Mesodermal cell (in vitro differentiated cells): ENCODE results near the gene L3MBTL1.
A peak's percentile ranks its signal among the peaks of the same experiment; 100 is the strongest.

Experiments used
- H3K27ac ChIP-seq: 2 replicates; pipeline ENCODE4 v1.7.0; 2013; ENCODE audit warnings: mild to moderate bottlenecking, low read depth, low read length, moderate library complexity; ENCODE audit not compliant: severe bottlenecking
- H3K36me3 ChIP-seq: 2 replicates; pipeline ENCODE4 v1.7.1; 2013; ENCODE audit warnings: mild to moderate bottlenecking, low read length, moderate library complexity; ENCODE audit not compliant: control insufficient read depth, insufficient read depth
- H3K4me1 ChIP-seq: one replicate; pipeline ENCODE4 v1.7.1; 2013; ENCODE audit warnings: mild to moderate bottlenecking, low read length; ENCODE audit not compliant: insufficient read depth, control insufficient read depth, poor library complexity, severe bottlenecking
- H3K4me3 ChIP-seq: 2 replicates; pipeline ENCODE4 v1.7.0; 2013; ENCODE audit warnings: low read length, control low read depth, mild to moderate bottlenecking; ENCODE audit not compliant: insufficient read depth, poor library complexity, severe bottlenecking; ENCODE audit errors: extremely low read depth
- H3K9me3 ChIP-seq: 2 replicates; pipeline ENCODE4 v1.7.1; 2013; ENCODE audit warnings: mild to moderate bottlenecking, low read length, moderate library complexity; ENCODE audit not compliant: control insufficient read depth
- WGBS, 2 experiments: methylation state at CpG; one replicate each; pipeline ENCODE4 v1.1.5; 2013; ENCODE audit warnings: missing lambda C conversion rate in 2 of 2; ENCODE audit not compliant: insufficient coverage in 2 of 2; 5-methylcytosine and 5-hydroxymethylcytosine counted together

L3MBTL1 gene

DNA sequence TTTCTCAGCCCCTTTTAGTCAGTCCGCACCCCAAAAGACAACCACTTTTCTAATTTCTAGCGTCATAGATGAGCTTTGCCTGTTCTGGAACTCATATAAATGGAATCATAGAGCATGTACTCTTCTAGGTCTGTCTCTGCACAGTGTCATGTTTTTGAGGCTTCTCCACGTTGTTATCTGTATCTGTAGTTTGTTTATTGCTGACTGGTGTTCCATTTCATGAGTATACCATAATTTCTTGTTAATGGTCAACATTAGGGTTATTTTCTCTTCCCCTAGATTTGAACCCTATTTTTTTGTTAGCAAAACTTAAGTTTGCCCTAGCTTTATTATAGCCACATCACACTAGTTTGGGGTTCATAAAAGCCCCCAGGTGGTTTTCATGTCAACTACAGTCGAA lies 35.2 kb downstream of the L3MBTL1 start:
- Histone ChIP-seq H3K4me3 (no peak overlapping the region), H3K9me3 (no peaks in the 10 kb centered on the region), H3K4me1 (no peaks in the 10 kb centered on the region), H3K27ac (no peak overlapping the region), H3K36me3 (peaks cover 10% of the 10 kb centered on the region)
- WGBS, 2 experiments, result 100% methylated on average over 1 of the region's 4 CpGs; no CpG with 5 or more reads in 1 of the 2 experiments

DNA sequence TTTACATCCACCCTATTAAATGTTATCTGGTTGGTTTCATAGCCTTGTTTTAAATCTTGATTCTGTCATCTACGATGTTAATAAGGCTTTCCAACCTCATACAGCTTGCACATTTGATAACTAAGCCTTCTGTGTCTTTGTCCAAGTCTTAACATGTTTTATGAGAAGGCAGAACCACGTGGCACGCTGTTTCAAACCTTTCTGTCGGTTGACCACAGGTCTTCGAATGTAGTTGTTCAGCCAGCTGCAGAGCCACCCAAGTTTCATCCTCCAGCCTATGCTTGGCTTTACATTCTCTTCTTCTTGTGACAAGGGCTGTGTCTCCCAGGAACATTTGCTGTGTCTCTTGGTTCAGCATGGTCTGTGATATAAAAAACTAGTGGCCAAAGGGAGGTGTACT lies 35.6 kb downstream of the L3MBTL1 start:
- Histone ChIP-seq H3K4me3 (no peak overlapping the region), H3K4me1 (no peaks in the 10 kb centered on the region), H3K9me3 (no peaks in the 10 kb centered on the region), H3K36me3 (peaks cover 10% of the 10 kb centered on the region), H3K27ac (no peak overlapping the region)
- WGBS, 2 experiments, result 75 to 93% methylated on average over 4 to 5 of the region's 5 CpGs

GRCh38 chr20:43544501-43544900 lies 37.0 kb downstream of the L3MBTL1 start:
- Histone ChIP-seq H3K36me3 (peaks cover 10% of the 10 kb centered on the region), H3K9me3 (no peaks in the 10 kb centered on the region), H3K27ac (no peak overlapping the region), H3K4me3 (no peak overlapping the region), H3K4me1 (no peaks in the 10 kb centered on the region)
- WGBS, 2 experiments, result 92 to 95% methylated on average over 5 to 9 of the region's 9 CpGs

- Histone ChIP-seq H3K9me3 (no peaks in the 10 kb centered on the region), H3K27ac (no peak overlapping the region), H3K36me3 (peaks cover 10% of the 10 kb centered on the region), H3K4me3 (no peak overlapping the region), H3K4me1 (no peaks in the 10 kb centered on the region)
- WGBS, 2 experiments, result 86 to 94% methylated on average over 1 to 2 of the region's 4 CpGs
Measured at GRCh38 chr20:43545837-43546578, 38.5 kb downstream of the L3MBTL1 start.

- no peaks in the 10 kb centered on the region for H3K9me3 ChIP-seq
- no peak overlapping the region for H3K4me3 ChIP-seq
- no peaks in the 10 kb centered on the region for H3K4me1 ChIP-seq
- H3K27ac ChIP-seq, result no peak overlapping the region
- H3K36me3 ChIP-seq, result peaks cover 4% of the 10 kb centered on the region
- 78 to 87% methylated on average over 3 to 5 of the region's 5 CpGs for whole genome bisulfite sequencing, 2 experiments
Measured at GRCh38 chr20:43548273-43548880, 40.9 kb downstream of the L3MBTL1 start.

DNA sequence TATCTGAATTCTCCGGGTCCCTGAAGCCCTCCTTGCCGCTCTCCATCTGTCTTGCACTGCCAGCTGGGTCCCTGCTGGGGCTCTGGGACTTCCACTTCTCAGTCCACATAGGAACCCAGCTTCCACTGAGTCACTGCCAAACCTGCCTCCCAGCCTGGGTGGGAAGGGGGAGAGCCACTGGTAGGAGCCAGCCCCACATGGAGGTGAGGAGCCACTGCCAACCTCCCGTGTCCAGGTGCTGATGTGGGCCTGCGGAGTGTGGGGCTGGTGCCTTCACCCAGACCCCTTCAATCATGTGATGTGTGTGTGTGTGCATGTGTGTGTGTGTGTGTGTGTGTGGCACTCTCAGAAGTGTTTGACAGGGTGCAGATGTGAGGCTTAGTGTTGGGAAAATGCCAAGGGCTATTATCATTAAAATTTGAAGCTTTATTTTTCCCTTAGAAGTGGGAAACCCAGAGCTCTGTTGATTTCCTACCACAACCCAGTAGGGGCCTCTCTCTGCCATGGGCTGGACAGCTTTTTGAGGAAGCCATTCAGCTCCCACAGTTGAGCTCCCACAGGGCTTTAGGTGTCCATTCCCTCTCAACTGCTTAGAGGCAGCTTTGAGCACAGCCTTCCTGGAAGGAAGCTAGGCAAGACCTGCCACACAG lies 42.0 kb downstream of the L3MBTL1 start:
- Histone ChIP-seq H3K36me3 (peaks cover 4% of the 10 kb centered on the region), H3K9me3 (no peaks in the 10 kb centered on the region), H3K27ac (no peak overlapping the region), H3K4me3 (no peak overlapping the region), H3K4me1 (no peaks in the 10 kb centered on the region)
- WGBS, 2 experiments, result 83% methylated on average over 2 to 4 of the region's 4 CpGs

DNA sequence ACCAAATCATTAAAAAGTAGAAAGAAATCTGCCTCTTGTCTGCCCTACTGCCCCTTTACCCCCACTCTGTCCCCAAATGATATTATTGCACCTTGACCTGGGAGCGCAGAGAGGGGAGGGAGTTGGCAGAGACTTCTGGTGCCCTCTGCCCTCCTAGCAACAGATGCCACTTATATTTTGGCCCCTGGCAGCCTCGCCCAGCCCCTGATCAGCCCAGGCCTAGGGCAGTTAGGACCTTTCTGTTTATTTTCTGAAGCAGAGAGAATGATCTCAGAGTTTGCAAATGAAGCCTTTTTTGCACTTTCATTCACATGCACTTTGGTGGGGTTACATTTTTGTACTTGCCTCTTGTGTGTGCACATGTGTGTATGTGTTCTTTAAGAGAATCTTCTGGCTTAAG lies 43.0 kb downstream of the L3MBTL1 start:
- Histone ChIP-seq H3K27ac (no peak overlapping the region), H3K9me3 (no peaks in the 10 kb centered on the region), H3K36me3 (peaks cover 4% of the 10 kb centered on the region), H3K4me3 (no peak overlapping the region), H3K4me1 (no peaks in the 10 kb centered on the region)
- 88% methylated on average over 1 of the region's 2 CpGs; no CpG with 5 or more reads in 1 of the 2 experiments for WGBS, 2 experiments

DNA sequence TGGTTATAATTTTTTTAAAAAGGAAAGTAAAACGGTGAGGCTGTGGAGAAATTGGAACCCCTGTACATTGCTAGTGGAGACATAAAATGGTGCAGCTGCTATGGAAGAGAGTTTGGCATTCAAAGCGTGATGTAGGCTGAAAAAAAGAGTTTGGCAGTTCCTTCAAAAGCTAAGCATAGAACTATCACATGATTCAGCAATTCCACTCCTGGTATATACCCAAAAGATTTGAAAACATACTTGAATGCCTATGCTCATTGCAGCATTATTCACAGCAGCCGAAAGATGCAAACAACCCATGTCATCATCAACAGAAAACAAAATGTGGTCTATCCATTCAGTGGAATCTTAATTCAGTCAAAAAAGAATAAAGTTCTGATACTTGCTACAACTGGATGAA lies 46.9 kb downstream of the L3MBTL1 start:
- Histone ChIP-seq H3K9me3 (no peaks in the 10 kb centered on the region), H3K4me1 (peaks cover 8% of the 10 kb centered on the region), H3K27ac (no peak overlapping the region), H3K4me3 (no peak overlapping the region), H3K36me3 (no peaks in the 10 kb centered on the region)
- 83 to 100% methylated on average over 1 to 2 of the region's 3 CpGs for WGBS, 2 experiments

DNA sequence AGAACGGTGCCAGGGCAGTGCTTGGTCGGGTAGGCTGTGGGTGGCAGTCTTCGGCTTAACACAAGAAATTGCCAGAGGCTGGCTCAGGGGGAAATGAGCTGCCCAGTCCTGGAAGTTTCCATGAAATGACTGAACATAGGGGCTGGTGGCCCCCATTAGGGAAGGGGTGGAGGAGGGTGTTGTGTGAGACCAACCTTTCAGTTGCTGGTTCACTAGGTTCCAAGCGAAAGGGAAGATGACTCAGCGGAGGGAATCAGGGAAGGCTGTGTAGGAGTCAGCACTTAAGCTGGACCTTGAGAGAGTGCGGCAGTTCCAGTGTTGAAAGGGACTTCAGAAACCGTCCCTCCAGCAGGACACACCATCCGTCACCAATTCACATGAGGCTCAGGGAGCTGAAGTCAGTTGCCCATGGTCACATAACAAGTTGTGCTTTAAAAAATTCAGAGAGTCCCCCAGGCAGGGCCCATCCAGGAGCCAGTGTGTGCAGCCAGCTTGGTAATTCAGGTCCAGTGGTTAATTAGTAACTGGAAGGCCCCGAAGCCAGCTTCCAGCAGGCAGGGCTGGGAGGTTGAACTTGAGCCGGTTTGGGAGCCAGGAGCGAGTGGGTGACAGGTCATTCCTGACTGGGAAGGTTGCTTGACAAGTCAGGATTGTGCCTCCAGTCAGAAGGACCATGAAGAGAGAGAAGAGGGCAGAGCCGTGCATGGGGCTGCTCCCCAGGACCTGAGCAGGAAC lies 51.1 kb downstream of the L3MBTL1 start, which contains the start of gene SGK2:
SGK2 (plus strand) TSS at position 616 of the 735 bp plus-strand sequence. CDS start 7,469 bp downstream, outside the sequence.
- Histone ChIP-seq H3K27ac (peak within 1 kb of the TSS; percentile 36), H3K4me3 (no peak within 1 kb of the TSS), H3K36me3 (no peaks in the 10 kb centered on the region), H3K9me3 (no peaks in the 10 kb centered on the region), H3K4me1 (peaks cover 8% of the 10 kb centered on the region)
- 91 to 93% methylated on average over 12 of the region's 12 CpGs for WGBS, 2 experiments

DNA sequence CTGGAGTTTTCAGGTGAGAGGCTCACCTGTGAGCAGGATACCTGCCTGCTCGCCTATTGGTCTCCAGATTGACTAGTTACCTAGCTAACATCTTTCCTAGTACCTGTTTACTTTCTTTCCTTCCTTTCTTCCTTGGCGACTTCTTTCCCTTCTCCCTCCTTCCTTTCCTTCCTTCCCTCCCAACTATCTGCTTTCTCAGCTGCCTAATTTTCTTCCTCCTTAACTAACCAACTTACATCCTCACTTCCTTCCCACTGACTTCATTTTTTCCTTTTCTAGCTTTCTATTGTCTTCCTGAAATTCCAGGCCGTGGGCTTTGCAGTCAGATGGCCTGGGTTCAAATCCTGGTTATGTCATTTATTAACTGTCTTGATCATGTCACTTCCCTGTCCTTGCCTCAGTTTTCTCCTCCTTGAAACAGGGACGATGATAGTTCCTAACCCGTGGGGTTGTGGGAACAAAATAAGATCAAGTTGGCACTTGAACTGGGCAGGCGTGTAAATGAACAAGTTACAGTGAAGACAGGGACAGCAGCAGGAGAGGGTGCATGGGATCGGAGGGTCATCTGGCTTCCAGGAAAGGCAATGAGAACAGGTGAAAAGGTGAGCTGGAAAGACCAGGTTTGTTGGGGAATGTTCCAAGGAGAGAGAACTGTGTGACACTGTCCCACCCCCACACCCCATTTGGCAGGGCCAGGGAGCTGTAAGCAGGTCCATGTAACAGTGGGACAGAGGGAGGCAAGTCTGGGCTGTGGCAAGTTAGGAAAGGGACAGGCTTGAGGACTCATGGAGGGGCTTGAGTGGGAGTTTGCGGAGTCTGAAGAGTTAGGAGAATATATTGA lies 51.9 kb downstream of the L3MBTL1 start:
- Histone ChIP-seq H3K9me3 (no peaks in the 10 kb centered on the region), H3K4me3 (no peak overlapping the region), H3K27ac (no peak overlapping the region), H3K36me3 (no peaks in the 10 kb centered on the region), H3K4me1 (peaks cover 8% of the 10 kb centered on the region)
- 82 to 90% methylated on average over 7 to 8 of the region's 8 CpGs for WGBS, 2 experiments
